MM.1S (cell line): ENCODE results near the gene KLF18.

Source experiments
- DNase-seq: peaks from one replicate; pipeline ENCODE4 v3.0.0-alpha.2; 2015
- H2AFZ ChIP-seq: fragments of 300-600 bp; sonication (generic); 2 replicates; pipeline ENCODE4 v1.6.0; 2016; ENCODE audit warnings: antibody characterized with exemption, low read length
- H3F3A ChIP-seq: fragments of 300-600 bp; sonication (generic); 2 replicates; pipeline ENCODE4 v1.6.1; 2016; ENCODE audit warnings: mild to moderate bottlenecking, antibody characterized with exemption, low read length, moderate library complexity, mixed read lengths; ENCODE audit not compliant: insufficient read depth
- H3K27ac ChIP-seq: fragments of 300-600 bp; sonication (generic); 2 replicates; pipeline ENCODE4 v1.5.1; 2016; ENCODE audit warnings: mild to moderate bottlenecking, low read length
- H3K27me3 ChIP-seq: fragments of 300-600 bp; sonication (generic); replicated peaks from 2 replicates; pipeline ENCODE4 v1.6.0; 2016; ENCODE audit warnings: low read length; ENCODE audit not compliant: insufficient read depth
- H3K36me3 ChIP-seq: fragments of 300-600 bp; sonication (generic); replicated peaks from 2 replicates; pipeline ENCODE4 v1.6.1; 2016; ENCODE audit warnings: mild to moderate bottlenecking, low read length, mixed read lengths; ENCODE audit not compliant: insufficient read depth
- H3K4me1 ChIP-seq: fragments of 300-600 bp; sonication (generic); 2 replicates; pipeline ENCODE4 v1.6.1; 2016; ENCODE audit warnings: low read length, mixed read lengths
- H3K4me2 ChIP-seq: fragments of 300-600 bp; sonication (generic); 2 replicates; pipeline ENCODE4 v1.6.0; 2016; ENCODE audit warnings: low read depth, low read length
- H3K4me3 ChIP-seq: fragments of 300-600 bp; sonication (generic); 2 replicates; pipeline ENCODE4 v1.5.1; 2016; ENCODE audit warnings: low read length, mixed read lengths
- H3K79me2 ChIP-seq: fragments of 300-600 bp; sonication (generic); 2 replicates; pipeline ENCODE4 v1.6.1; 2016; ENCODE audit warnings: mixed run types, low read length, mixed read lengths
- H3K9ac ChIP-seq: fragments of 300-600 bp; sonication (generic); 2 replicates; pipeline ENCODE4 v1.6.1; 2016; ENCODE audit warnings: low read length, mixed read lengths
- H3K9me2 ChIP-seq: fragments of 300-600 bp; sonication (generic); replicated peaks from 2 replicates; pipeline ENCODE4 v1.6.1; 2016; ENCODE audit warnings: mild to moderate bottlenecking, low read length, mixed read lengths; ENCODE audit not compliant: insufficient read depth
- H3K9me3 ChIP-seq: fragments of 300-600 bp; sonication (generic); replicated peaks from 2 replicates; pipeline ENCODE4 v1.6.1; 2016; ENCODE audit warnings: mild to moderate bottlenecking, low read length, mixed read lengths; ENCODE audit not compliant: insufficient read depth
- H4K20me1 ChIP-seq: fragments of 300-600 bp; sonication (generic); 2 replicates; pipeline ENCODE4 v1.6.1; 2016; ENCODE audit warnings: mild to moderate bottlenecking, low read length, moderate library complexity, mixed read lengths; ENCODE audit not compliant: insufficient read depth
- EZH2 ChIP-seq: fragments of 300-600 bp; sonication (generic); optimal IDR thresholded peaks from 2 replicates; pipeline ENCODE3; 2017; ENCODE audit warnings: low read depth, mild to moderate bottlenecking, antibody characterized with exemption, low read length, mixed read lengths
- EZH2phosphoT487 ChIP-seq: fragments of 300-600 bp; sonication (generic); IDR thresholded peaks from 2 replicates; pipeline ENCODE4 v1.6.1; 2018; ENCODE audit warnings: antibody characterized with exemption, low read length
- TF ChIP-seq, protein P1 (sequence below): fragments of 300-600 bp; sonication (generic); IDR thresholded peaks from 2 replicates; pipeline ENCODE4 v1.5.1; 2016; ENCODE audit warnings: antibody characterized with exemption, low read length, mixed read lengths

The KLF18 gene

DNA sequence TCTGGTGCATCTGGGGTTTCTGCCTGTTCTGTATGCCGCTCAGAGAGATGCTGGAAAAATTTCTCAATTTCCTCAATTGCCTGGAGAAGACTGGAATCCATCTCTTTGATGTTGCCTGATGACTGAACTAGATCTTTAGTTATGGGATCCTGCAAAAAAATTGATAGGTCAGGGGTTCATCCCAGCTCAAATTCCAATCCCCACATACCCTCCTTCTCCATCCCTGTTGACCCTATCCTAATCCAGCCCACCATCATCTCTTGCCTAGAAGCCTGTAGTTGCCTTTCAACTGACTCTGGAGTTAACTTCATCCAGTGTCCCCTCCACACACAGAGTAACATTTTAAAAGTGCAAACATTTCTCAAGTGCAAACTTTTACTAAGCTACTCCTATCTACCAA is at the start of gene KLF18:
Gene KLF18, minus strand, starts transcription at position 101 of the 400 bp plus-strand sequence. Its CDS starts 0 bp downstream, at position 101.
- Histone ChIP-seq H3K4me3 (no peak within 1 kb of the TSS), H3F3A (no peaks in the 10 kb centered on the region), H3K27ac (no peak within 1 kb of the TSS), H3K79me2 (no peaks in the 10 kb centered on the region), H3K9ac (no peak within 1 kb of the TSS), H4K20me1 (no peaks in the 10 kb centered on the region), H3K36me3 (no peaks in the 10 kb centered on the region), H3K4me2 (no peak within 1 kb of the TSS), H3K9me2 (no peaks in the 10 kb centered on the region), H3K9me3 (no peaks in the 10 kb centered on the region), H3K27me3 (no peaks in the 10 kb centered on the region), H2AFZ (no peak within 1 kb of the TSS), H3K4me1 (no peaks in the 10 kb centered on the region)
- TF ChIP-seq EZH2 (no peak), EZH2phosphoT487 (no peak)
- TF ChIP-seq, protein P1, sequence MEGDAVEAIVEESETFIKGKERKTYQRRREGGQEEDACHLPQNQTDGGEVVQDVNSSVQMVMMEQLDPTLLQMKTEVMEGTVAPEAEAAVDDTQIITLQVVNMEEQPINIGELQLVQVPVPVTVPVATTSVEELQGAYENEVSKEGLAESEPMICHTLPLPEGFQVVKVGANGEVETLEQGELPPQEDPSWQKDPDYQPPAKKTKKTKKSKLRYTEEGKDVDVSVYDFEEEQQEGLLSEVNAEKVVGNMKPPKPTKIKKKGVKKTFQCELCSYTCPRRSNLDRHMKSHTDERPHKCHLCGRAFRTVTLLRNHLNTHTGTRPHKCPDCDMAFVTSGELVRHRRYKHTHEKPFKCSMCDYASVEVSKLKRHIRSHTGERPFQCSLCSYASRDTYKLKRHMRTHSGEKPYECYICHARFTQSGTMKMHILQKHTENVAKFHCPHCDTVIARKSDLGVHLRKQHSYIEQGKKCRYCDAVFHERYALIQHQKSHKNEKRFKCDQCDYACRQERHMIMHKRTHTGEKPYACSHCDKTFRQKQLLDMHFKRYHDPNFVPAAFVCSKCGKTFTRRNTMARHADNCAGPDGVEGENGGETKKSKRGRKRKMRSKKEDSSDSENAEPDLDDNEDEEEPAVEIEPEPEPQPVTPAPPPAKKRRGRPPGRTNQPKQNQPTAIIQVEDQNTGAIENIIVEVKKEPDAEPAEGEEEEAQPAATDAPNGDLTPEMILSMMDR: no peak
- no peak for DNase-seq

DNA sequence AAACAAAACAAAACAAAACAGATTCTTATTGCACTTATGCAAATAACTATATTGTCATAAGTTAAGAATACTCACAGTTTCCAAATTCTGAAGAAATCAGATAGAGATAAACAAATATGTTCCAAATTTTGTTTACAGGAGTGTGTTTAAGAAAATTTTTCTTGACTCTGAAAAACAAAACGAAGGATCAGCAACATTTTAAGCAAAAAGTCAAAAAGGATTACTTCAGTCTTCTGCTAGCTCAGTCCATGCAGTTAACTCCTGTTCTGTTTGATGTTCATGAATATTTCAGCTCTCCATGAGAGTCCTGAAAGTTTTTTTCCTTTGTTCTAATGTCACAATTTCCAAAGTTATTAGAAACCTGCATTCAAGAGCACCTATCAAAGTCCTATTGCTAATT is 33.2 kb upstream of the KLF18 start:
- H3K36me3 ChIP-seq: no peaks in the 10 kb centered on the region
- no peak overlapping the region for H3K27ac ChIP-seq
- no peaks in the 10 kb centered on the region for H3K9me3 ChIP-seq
- DNase-seq: no peak
- no peak overlapping the region for H3K4me3 ChIP-seq
- H3K79me2 ChIP-seq: no peaks in the 10 kb centered on the region
- H3K4me2 ChIP-seq: no peak overlapping the region
- H3K4me1 ChIP-seq: no peaks in the 10 kb centered on the region
- H3K27me3 ChIP-seq: no peaks in the 10 kb centered on the region
- no peak overlapping the region for H3K9ac ChIP-seq
- no peaks in the 10 kb centered on the region for H3K9me2 ChIP-seq
- H2AFZ ChIP-seq: no peak overlapping the region
- no peaks in the 10 kb centered on the region for H4K20me1 ChIP-seq
- H3F3A ChIP-seq: no peaks in the 10 kb centered on the region
- TF ChIP-seq, protein P1: no peak
- no peak for TF ChIP-seq EZH2phosphoT487

DNA sequence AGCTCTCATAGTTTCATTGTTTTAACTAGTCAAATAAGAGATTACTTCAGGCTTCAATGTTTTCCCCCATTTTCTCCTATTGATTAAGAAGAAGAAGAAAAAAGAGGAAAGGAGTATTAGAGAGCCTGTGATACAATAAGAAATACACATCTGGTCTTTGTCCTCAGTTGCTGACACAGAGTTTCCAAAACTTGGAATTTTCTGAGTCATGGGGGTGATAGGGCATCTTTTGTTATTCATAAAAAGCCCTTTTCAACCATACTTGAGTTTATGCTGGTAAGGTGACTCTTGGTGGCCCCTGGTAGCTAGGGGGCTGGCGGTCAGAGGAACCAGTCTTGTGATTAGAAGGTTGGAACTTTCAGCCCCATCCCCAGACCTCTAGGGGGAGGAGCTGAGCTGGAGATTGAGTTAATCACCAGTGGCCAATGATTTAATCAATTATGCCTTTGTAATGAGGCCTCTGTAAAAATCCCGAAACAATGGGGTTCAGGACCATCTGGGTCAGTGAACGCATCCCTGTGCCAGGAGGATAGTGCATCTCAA is 28.9 kb upstream of the KLF18 start:
- H3F3A ChIP-seq: no peaks in the 10 kb centered on the region
- H3K4me1 ChIP-seq: no peaks in the 10 kb centered on the region
- H3K27ac ChIP-seq: no peak overlapping the region
- H3K79me2 ChIP-seq: no peaks in the 10 kb centered on the region
- H3K36me3 ChIP-seq: no peaks in the 10 kb centered on the region
- TF ChIP-seq, protein P1: no peak
- TF ChIP-seq EZH2: no peak
- TF ChIP-seq EZH2phosphoT487: no peak
- no peaks in the 10 kb centered on the region for H3K9me3 ChIP-seq
- no peaks in the 10 kb centered on the region for H3K27me3 ChIP-seq
- H3K4me2 ChIP-seq: no peak overlapping the region
- no peak overlapping the region for H3K4me3 ChIP-seq
- H4K20me1 ChIP-seq: no peaks in the 10 kb centered on the region
- DNase-seq: no peak
- H3K9me2 ChIP-seq: no peaks in the 10 kb centered on the region
- H3K9ac ChIP-seq: no peak overlapping the region
- no peak overlapping the region for H2AFZ ChIP-seq
